ENCODE measurements around the gene GKN1.

GKN1 gene

GRCh38 chr2:68961380-68961779 is 13.1 kb upstream of the GKN1 start:
- no peak for DNase-seq (ENCODE audit: low read depth)

GRCh38 chr2:68964282-68964681 is 10.2 kb upstream of the GKN1 start:
- no peak for DNase-seq (ENCODE audit: low read depth)

GRCh38 chr2:68968221-68968620 is 6.2 kb upstream of the GKN1 start:
- no peak for DNase-seq (ENCODE audit: low read depth)

GRCh38 chr2:68969736-68970490 is 4.5 kb upstream of the GKN1 start:
- no peak for DNase-seq (ENCODE audit: low read depth)

GRCh38 chr2:68970566-68971265 is 3.7 kb upstream of the GKN1 start:
- no peak for DNase-seq (ENCODE audit: low read depth)

- no peak for DNase-seq (ENCODE audit: low read depth)
Observed at GRCh38 chr2:68971591-68972231, 2.7 kb upstream of the GKN1 start.

- DNase-seq (ENCODE audit: low read depth), result no peak
Observed at GRCh38 chr2:68974946-68975665, 670 bp downstream of the GKN1 start.

- no peak for DNase-seq (ENCODE audit: low read depth)
Observed at GRCh38 chr2:68975844-68976243, 1.4 kb downstream of the GKN1 start.

- DNase-seq (ENCODE audit: low read depth), result no peak
Observed at GRCh38 chr2:68977453-68977852, 3.0 kb downstream of the GKN1 start.

GRCh38 chr2:68978098-68978497 is 3.7 kb downstream of the GKN1 start:
- DNase-seq (ENCODE audit: low read depth), result no peak

- no peak for DNase-seq (ENCODE audit: low read depth)
Observed at GRCh38 chr2:68980956-68981355, 6.5 kb downstream of the GKN1 start.

GRCh38 chr2:68987021-68987503 is 12.6 kb downstream of the GKN1 start:
- DNase-seq (ENCODE audit: low read depth), result no peak

- no peak for DNase-seq (ENCODE audit: low read depth)
Observed at GRCh38 chr2:68989035-68989434, 14.6 kb downstream of the GKN1 start.

- no peak for DNase-seq (ENCODE audit: low read depth)
Observed at GRCh38 chr2:68992341-68992740, 17.9 kb downstream of the GKN1 start.

GRCh38 chr2:68992933-68993332 is 18.5 kb downstream of the GKN1 start:
- DNase-seq (ENCODE audit: low read depth), result no peak

- no peak for DNase-seq (ENCODE audit: low read depth)
Observed at GRCh38 chr2:68993660-68994059, 19.2 kb downstream of the GKN1 start.

GRCh38 chr2:68994864-68995263 is 20.4 kb downstream of the GKN1 start:
- DNase-seq (ENCODE audit: low read depth), result no peak

GRCh38 chr2:68995916-68996315 is 21.5 kb downstream of the GKN1 start:
- no peak for DNase-seq (ENCODE audit: low read depth)

- no peak for DNase-seq (ENCODE audit: low read depth)
Observed at GRCh38 chr2:68997401-68997800, 23.0 kb downstream of the GKN1 start.

- no peak for DNase-seq (ENCODE audit: low read depth)
Observed at GRCh38 chr2:69001879-69002278, 27.4 kb downstream of the GKN1 start.

- no peak for DNase-seq (ENCODE audit: low read depth)
Observed at GRCh38 chr2:69003731-69004130, 29.3 kb downstream of the GKN1 start.

GRCh38 chr2:69007169-69007568 is 32.7 kb downstream of the GKN1 start:
- no peak for DNase-seq (ENCODE audit: low read depth)

Data from stimulated activated CD8-positive, alpha-beta memory T cell treated with anti-CD3 and anti-CD28 coated beads, Interleukin-7, amount 100 ng/mL, for 24 hours (primary cell).